Panc1 (cell line): ENCODE measurements around the gene ATP1A3. TPM values are rescaled to one million over a fixed set of nuclear protein-coding genes. Genes with fewer than 3 reads are reported as not detected.
A peak's percentile ranks its signal among the peaks of the same experiment; 100 is the strongest.

Experiments
- ATAC-seq: fragments of 200-7000 bp; cut with Tn5 transposase; 2 replicates; pipeline ENCODE4 v1.9.1; 2020; ENCODE audit warnings: mild to moderate bottlenecking, moderate library complexity
- BruUV-seq: library from RNA; stranded (reverse); fragments of 400-500 nt; replicated peaks from 2 replicates; lab custom pipeline; 2021; lab: Mats Ljungman, UMichigan
- CTCF ChIA-PET: fragments of 300-600 bp; sonication (Branson Sonifier 250); formaldehyde crosslinking; loops from one replicate; lab custom pipeline; 2022; ENCODE audit warnings: antibody characterized with exemption; lab: Charles Lee
- POLR2A ChIA-PET: fragments of 300-600 bp; sonication (Branson Sonifier 250); formaldehyde crosslinking; loops from one replicate; lab custom pipeline; 2022; ENCODE audit warnings: antibody characterized with exemption; lab: Charles Lee
- DNase-seq: peaks from one replicate; pipeline ENCODE4 v3.0.0-alpha.2; 2010; ENCODE audit warnings: low read depth, low spot score
- H3K27ac ChIP-seq: 2 replicates; pipeline ENCODE4 v1.5.1; 2011; ENCODE audit warnings: mild to moderate bottlenecking, low read length, inconsistent platforms
- H3K27me3 ChIP-seq: fragments of 200-500 bp; sonication (Bioruptor generic); 2 replicates; pipeline ENCODE4 v1.6.0; 2014; ENCODE audit warnings: low read length, inconsistent platforms; ENCODE audit not compliant: control insufficient read depth, insufficient read depth
- H3K36me3 ChIP-seq: fragments of 200-500 bp; sonication (Bioruptor generic); 2 replicates; pipeline ENCODE4 v1.5.1; 2014; ENCODE audit warnings: inconsistent platforms, mild to moderate bottlenecking, low read length, moderate library complexity; ENCODE audit not compliant: control insufficient read depth, insufficient read depth
- H3K4me1 ChIP-seq: 2 replicates; pipeline ENCODE4 v1.5.1; 2011; ENCODE audit warnings: inconsistent platforms, mild to moderate bottlenecking, low read length, moderate library complexity; ENCODE audit not compliant: control insufficient read depth, insufficient read depth
- H3K4me3 ChIP-seq, 2 experiments: 2 replicates each; pipeline ENCODE4 v1.5.1; 2011 to 2012; ENCODE audit warnings: low read depth in 2 of 2, low read length in 2 of 2, mild to moderate bottlenecking in 2 of 2, inconsistent platforms in 1 of 2, moderate library complexity in 1 of 2
- H3K9me3 ChIP-seq: fragments of 200-500 bp; sonication (Bioruptor generic); 2 replicates; pipeline ENCODE4 v1.5.1; 2014; ENCODE audit warnings: low read depth, mild to moderate bottlenecking, inconsistent platforms, low read length, moderate library complexity; ENCODE audit not compliant: control insufficient read depth, insufficient read depth
- POLR2AphosphoS5 ChIP-seq: IDR thresholded peaks from 2 replicates; pipeline ENCODE4 v1.6.1; 2012; ENCODE audit warnings: mild to moderate bottlenecking, low read depth, low read length, moderate library complexity
- REST ChIP-seq, 2 experiments: IDR thresholded peaks; 2 replicates each; pipeline ENCODE4 v1.6.1; 2011 to 2012; ENCODE audit warnings: low read depth in 2 of 2, control low read depth in 1 of 2, low read length in 1 of 2, mild to moderate bottlenecking in 1 of 2, moderate library complexity in 1 of 2; ENCODE audit not compliant: insufficient read depth in 1 of 2
- SIN3A ChIP-seq: IDR thresholded peaks from 2 replicates; pipeline ENCODE4 v1.6.1; 2012; ENCODE audit warnings: low read depth, mild to moderate bottlenecking, low read length, moderate library complexity, borderline replicate concordance; ENCODE audit not compliant: insufficient read depth
- TCF7L2 ChIP-seq: IDR thresholded peaks from 2 replicates; pipeline ENCODE4 v1.6.1; 2011; ENCODE audit warnings: mild to moderate bottlenecking, low read depth, low read length, inconsistent platforms
- in situ Hi-C: cut with HindIII; loops from 2 replicates; pipeline ENCODE4 v1.10.0; 2016; ENCODE audit warnings: low sequenced_read_pairs, low pct_unique_long_range_greater_than_20kb
- intact Hi-C: fragments of 100-400 bp; cut with micrococcal nuclease; formaldehyde crosslinking; loops from one replicate; pipeline ENCODE4 v1.10.0; 2022; ENCODE audit not compliant: unreplicated experiment
- total RNA-seq: library from RNA; stranded (reverse); gene quantifications from one replicate; pipeline ENCODE4 v1.2.1, GENCODE V29; 2021; ENCODE audit not compliant: unreplicated experiment
- TF ChIP-seq, protein P1 (sequence below): fragments of 450-650 bp; IDR thresholded peaks from 2 replicates; pipeline ENCODE4 v1.5.1; 2017; ENCODE audit warnings: mild to moderate bottlenecking

The ATP1A3 gene
- total RNA-seq, 1 experiment from 2014 or later = 4.9 TPM

DNA sequence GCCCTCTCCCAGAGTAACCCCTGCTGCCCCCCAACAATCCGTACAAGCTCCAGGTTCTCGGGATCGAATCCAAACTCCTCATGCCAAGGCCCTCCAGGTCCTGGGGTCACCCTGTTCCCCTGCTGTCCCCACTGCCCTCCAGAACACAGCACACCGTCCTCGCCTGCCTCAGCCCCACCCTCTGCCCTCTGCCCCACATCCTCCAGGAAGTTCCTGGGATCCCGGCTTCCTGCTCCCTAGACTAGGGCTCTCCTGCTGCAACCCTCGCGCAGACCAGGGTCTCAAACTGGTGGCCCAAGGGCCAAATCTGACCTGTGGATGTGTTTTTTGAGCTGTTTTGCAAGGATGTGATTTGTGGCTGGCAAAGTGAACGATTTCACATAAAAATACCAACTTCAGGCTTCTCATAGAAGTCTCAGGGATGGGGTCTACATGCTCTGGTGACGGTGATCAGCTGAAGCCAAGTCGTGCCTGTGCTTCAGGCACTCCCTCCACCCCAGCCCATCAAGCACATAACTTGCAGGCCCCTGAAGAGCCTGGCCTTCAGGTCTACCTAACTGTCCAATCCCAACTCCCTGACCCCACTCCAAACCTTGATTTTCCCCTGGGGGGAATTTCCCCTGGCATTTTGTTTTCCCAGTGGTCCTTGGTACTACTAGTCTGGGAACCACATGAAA, 36.7 kb downstream of the ATP1A3 start:
- ATAC-seq (no peak), DNase-seq (no peak)
- no peaks in the 10 kb centered on the region for H3K27me3 ChIP-seq
- H3K4me1 ChIP-seq = peaks cover 7% of the 10 kb centered on the region
- in situ Hi-C loops = no loop called here
- H3K9me3 ChIP-seq = no peaks in the 10 kb centered on the region
- peak overlapping the region; percentile 48; the same call in 1 of the 2 replicates for H3K27ac ChIP-seq
- CTCF ChIA-PET = no interaction called here
- H3K36me3 ChIP-seq = no peaks in the 10 kb centered on the region
- intact Hi-C loops = loop anchor here (5.0 kb wide), 1 partner anchor 80 kb away; the partner anchor contains the start of gene CD79A
- BruUV-seq = no TSS peak
- TF ChIP-seq SIN3A = no peak
- TF ChIP-seq REST (IDR thresholded peaks at IDR 0.05; ENCODE audit: insufficient read depth in 1 of 2, low read depth in 2 of 2, low read length in 1 of 2) = no peak
- TF ChIP-seq POLR2AphosphoS5 = no peak
- TF ChIP-seq TCF7L2 = no peak
- peak overlapping the region in 1 of 2 experiments; percentile 14; a peak in 1 of 4 replicates for H3K4me3 ChIP-seq
- POLR2A ChIA-PET = no interaction called here

DNA sequence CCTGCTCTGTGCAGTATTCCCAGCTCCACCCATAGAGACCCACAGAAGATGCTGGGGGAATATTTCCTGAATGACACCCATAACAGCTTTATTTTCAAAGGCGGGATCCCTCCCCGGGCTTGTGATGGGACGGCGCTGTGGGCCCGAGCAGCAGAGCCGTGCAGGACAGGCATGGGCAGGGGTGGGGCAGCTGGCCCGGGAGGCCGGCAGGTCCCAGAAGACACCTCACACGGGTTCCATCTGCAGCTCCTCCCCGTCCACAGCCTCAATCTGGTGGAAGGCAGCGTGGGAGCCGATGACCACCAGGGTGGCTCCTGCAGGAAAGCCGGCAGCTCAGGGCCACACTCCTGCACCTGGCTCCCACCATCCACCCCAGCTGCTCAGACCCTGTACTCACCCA, 37.4 kb downstream of the ATP1A3 start:
- in situ Hi-C loops = no loop called here
- Histone ChIP-seq H3K9me3 (no peaks in the 10 kb centered on the region), H3K4me1 (peaks cover 7% of the 10 kb centered on the region), H3K27ac (no peak overlapping the region), H3K36me3 (no peaks in the 10 kb centered on the region), H3K27me3 (no peaks in the 10 kb centered on the region), H3K4me3 (no peak overlapping the region)
- no peak for ATAC-seq
- CTCF ChIA-PET = interaction anchor here (0.7 kb wide), 1 partner anchor 162 kb away, joined by 3 read pairs; no protein-coding TSS in a partner anchor
- POLR2A ChIA-PET = interaction anchor here (0.5 kb wide), 1 partner anchor 636 kb away, joined by 3 read pairs; no protein-coding TSS in a partner anchor
- intact Hi-C loops = loop anchor here (5.0 kb wide), 1 partner anchor 79 kb away; the partner anchor contains the start of gene CD79A
- TF ChIP-seq SIN3A (no peak), REST (IDR thresholded peaks at IDR 0.05; ENCODE audit: insufficient read depth in 1 of 2, low read depth in 2 of 2, low read length in 1 of 2) (no peak), TCF7L2 (no peak), POLR2AphosphoS5 (no peak)
- TF ChIP-seq, protein P1, sequence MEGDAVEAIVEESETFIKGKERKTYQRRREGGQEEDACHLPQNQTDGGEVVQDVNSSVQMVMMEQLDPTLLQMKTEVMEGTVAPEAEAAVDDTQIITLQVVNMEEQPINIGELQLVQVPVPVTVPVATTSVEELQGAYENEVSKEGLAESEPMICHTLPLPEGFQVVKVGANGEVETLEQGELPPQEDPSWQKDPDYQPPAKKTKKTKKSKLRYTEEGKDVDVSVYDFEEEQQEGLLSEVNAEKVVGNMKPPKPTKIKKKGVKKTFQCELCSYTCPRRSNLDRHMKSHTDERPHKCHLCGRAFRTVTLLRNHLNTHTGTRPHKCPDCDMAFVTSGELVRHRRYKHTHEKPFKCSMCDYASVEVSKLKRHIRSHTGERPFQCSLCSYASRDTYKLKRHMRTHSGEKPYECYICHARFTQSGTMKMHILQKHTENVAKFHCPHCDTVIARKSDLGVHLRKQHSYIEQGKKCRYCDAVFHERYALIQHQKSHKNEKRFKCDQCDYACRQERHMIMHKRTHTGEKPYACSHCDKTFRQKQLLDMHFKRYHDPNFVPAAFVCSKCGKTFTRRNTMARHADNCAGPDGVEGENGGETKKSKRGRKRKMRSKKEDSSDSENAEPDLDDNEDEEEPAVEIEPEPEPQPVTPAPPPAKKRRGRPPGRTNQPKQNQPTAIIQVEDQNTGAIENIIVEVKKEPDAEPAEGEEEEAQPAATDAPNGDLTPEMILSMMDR = no peak
- no peak for DNase-seq
- BruUV-seq = no TSS peak
